HG03460 (cell line): Measurements from ENCODE around the gene OR52E1.
"Not testable (repeated sequence)": the region's sequence is repeated elsewhere in the genome, so short reads cannot be mapped to it uniquely, and the experiment has no call there.

ENCODE experiments used
- ATAC-seq: cut with Tn5 transposase; IDR thresholded peaks from one replicate; pipeline ENCODE4 v1.9.1; 2021; ENCODE audit not compliant: unreplicated experiment

Gene OR52E1

GRCh38 chr11:5069272-5069671, at the start of gene OR52E1:
OR52E1 (plus strand) TSS chr11:5069572.
- ATAC-seq, result no peak

- no peak for ATAC-seq
Observed at GRCh38 chr11:5021996-5022395, 47.4 kb upstream of the OR52E1 start.

GRCh38 chr11:5036669-5037068, 32.7 kb upstream of the OR52E1 start:
- no peak for ATAC-seq

GRCh38 chr11:5037926-5038325, 31.4 kb upstream of the OR52E1 start:
- no peak for ATAC-seq

- ATAC-seq, result no peak
Observed at GRCh38 chr11:5038341-5038740, 31.0 kb upstream of the OR52E1 start.

- ATAC-seq, result no peak
Observed at GRCh38 chr11:5040876-5041275, 28.5 kb upstream of the OR52E1 start.

GRCh38 chr11:5042091-5042490, 27.3 kb upstream of the OR52E1 start:
- no peak for ATAC-seq

GRCh38 chr11:5043380-5043779, 26.0 kb upstream of the OR52E1 start:
- no peak for ATAC-seq

- ATAC-seq, result no peak
Observed at GRCh38 chr11:5046226-5046625, 23.1 kb upstream of the OR52E1 start, which contains the start of gene OR52J3. OR52J3 (plus strand) TSS chr11:5046526; CDS start chr11:5046526, 0 bp downstream.

GRCh38 chr11:5046754-5047330, 22.5 kb upstream of the OR52E1 start:
- no peak for ATAC-seq

- ATAC-seq, result not testable (repeated sequence)
Observed at GRCh38 chr11:5058679-5059078, 10.7 kb upstream of the OR52E1 start.

GRCh38 chr11:5059391-5059790, 10.0 kb upstream of the OR52E1 start, which contains the start of gene OR52E2:
OR52E2 (minus strand) TSS chr11:5059627; CDS start chr11:5059627, 0 bp downstream.
- ATAC-seq, result no peak

GRCh38 chr11:5065027-5065426, 4.3 kb upstream of the OR52E1 start:
- ATAC-seq, result no peak

GRCh38 chr11:5071799-5072198, 2.4 kb downstream of the OR52E1 start:
- ATAC-seq, result no peak

- no peak for ATAC-seq
Observed at GRCh38 chr11:5081405-5081804, 12.0 kb downstream of the OR52E1 start.

GRCh38 chr11:5083602-5084001, 14.2 kb downstream of the OR52E1 start:
- no peak for ATAC-seq

- ATAC-seq, result no peak
Observed at GRCh38 chr11:5088556-5088955, 19.2 kb downstream of the OR52E1 start.

GRCh38 chr11:5090668-5091067, 21.3 kb downstream of the OR52E1 start:
- no peak for ATAC-seq

GRCh38 chr11:5092821-5093585, 23.6 kb downstream of the OR52E1 start:
- no peak for ATAC-seq

- ATAC-seq, result no peak
Observed at GRCh38 chr11:5096011-5096410, 26.6 kb downstream of the OR52E1 start.

- no peak for ATAC-seq
Observed at GRCh38 chr11:5102246-5102645, 32.9 kb downstream of the OR52E1 start.

GRCh38 chr11:5103066-5103465, 33.7 kb downstream of the OR52E1 start:
- no peak for ATAC-seq
